GM21528 (cell line): ENCODE results near the gene CD1C.
"Not testable (repeated sequence)": the region's sequence is repeated elsewhere in the genome, so short reads cannot be mapped to it uniquely, and the experiment has no call there.

Source experiments
- ATAC-seq: cut with Tn5 transposase; IDR thresholded peaks from one replicate; pipeline ENCODE4 v1.9.1; 2021; ENCODE audit warnings: mild to moderate bottlenecking, moderate library complexity; ENCODE audit not compliant: unreplicated experiment, low FRiP score

Gene CD1C

DNA sequence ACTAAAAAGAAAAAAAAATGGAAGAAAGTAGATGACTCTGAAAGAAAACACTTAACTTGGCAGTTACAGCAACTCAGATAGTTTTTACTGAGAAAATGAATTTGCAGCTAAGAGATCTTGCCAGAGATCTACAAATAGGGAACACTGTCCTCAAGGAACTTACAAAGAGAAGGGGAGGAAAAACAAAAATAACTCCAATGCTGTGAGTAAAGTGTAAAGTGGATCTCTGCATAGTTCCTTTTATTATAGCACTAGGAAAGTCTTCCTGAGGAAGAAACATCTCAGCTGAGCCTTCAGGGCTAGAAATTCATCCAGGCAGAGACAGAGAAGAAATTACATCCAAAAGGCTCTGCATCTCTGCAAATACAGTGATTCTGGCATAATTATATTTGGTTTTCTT lies 37.8 kb downstream of the CD1C start:
- ATAC-seq = no peak

DNA sequence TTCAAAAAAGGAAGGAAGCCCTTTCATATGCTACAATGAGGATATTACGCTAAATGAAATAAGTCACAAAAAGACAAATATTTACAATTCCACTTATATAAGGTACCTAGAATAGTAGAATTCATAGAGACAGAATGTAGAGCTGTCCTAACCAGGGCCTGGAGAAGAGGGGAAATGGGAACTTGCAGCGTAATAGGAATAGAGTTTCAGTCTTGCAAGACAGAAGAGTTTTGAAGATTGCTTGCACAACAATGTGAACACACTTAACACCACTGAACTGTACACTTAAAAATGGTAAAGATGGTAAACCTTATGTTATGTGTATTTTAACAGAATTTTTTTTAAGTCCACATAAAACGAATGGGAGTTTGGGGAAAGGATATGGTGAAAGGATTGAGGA lies 38.7 kb downstream of the CD1C start:
- ATAC-seq = no peak

DNA sequence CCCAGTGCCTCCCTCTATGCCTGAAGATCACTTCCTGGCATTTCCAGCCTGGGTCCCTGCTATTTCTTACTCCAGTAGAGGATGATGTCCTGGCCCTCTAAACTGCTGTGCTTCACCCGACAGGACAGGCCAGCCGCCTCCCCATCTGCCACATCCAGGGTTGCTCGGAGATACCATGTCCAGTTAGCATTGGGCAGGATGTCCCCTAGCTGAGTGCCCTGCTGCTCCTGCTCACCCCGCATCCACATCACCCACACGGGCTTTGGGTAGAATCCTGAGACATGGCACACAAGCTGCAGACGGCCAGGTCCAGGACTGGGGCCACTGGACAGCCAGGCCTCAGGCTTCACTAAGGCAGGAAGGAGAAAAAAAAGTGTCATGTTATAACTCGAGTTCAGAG lies 39.6 kb downstream of the CD1C start:
- ATAC-seq = no peak

DNA sequence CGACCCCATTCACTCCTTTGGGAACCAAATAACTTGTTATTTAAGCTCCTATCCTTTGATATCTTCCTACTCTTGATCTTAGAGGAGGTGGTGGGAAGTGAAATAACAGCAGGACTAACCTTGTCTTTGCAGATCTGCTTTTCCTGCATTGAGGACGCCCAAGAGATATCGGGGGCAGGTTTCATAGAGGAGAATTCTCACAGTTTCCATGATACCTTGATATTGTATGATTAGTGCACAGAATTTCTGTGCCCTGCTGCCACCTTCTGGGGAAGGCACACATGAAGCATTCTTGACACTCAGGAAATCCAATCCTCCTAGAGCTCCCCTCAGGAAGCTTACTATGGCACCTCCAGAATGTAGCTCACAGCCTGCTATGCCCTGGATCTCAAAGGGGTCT lies 40.0 kb downstream of the CD1C start:
- ATAC-seq = no peak

DNA sequence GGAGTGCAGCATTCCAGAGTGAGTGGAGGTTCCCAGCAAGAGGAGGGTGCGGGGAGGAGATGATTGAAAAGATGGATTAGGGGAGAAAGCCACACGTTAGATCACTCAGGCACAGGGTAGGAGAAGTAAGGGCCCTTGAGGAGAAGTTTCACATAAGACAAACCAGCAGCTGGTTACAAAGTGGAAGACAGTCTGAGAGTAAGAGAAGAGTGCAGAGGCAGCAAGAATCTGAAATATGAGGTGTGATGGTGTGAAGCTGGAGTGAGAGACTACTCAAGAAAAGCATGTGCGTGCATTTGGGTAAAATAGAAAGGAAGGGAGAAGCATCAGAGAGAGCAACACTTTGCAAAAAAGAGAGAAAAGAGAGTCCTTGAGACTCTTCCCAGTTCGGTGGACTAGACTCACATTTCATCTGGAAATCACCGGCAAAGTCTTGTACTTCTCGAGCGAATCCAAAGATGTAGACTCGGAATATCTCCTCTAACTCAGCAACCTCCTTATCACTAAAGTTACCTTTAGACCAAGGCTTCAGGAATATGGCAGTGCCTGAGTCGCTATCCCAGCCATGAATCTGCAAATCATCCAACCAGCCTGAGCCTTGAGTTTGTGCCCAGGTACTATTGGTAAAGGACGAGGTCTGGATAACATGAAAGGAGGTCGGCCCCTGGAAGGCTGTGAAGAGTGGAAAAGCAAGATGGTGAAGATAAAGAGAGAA lies 40.8 kb downstream of the CD1C start:
- ATAC-seq = no peak

DNA sequence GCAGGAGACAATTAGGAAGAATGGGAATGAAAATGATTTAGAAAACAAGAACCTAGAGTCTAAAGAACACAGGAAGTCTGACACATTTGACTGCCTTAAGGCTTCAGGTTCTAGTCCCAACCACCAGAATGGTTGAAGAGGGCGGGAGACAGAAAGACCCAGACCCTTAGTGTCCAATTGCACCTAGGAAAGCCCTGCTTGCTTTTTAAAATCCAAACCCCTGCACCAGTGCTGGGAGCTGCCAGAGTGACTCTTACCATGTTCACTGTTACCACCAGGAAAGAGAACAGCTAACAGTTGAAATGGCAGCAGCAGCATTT lies 41.3 kb downstream of the CD1C start:
- ATAC-seq = no peak

DNA sequence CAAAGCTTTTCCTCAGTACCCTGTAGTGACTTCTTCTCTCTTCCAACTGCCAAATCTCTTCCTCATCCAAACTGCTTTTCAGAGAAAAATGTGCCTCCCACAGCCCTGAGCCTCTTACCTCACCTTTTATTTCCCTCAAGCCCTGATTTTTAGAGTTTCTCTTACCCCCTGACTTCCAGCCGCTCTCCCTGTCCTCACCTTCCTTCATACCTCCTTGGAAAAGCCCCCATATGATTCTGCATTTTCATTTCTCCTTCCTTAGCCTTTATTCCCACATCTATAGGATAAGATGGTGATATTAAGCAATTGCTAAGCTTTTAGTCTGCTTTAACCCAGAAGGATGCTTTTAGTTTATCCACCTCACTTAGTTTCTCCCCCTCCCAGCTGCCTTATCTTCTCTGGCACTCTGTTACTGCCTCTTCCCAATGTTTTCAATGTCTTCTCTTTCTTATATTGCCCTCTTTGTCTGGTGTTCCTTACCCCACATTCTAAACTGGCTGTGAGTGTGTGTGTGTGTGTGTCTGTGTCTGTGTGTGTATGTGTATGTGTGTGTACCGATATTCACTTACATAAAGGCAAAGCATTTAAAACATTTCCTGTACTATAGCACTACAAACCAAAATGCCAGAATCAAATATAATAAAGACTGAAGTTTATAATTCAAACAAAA lies 41.9 kb downstream of the CD1C start, which contains the start of gene CD1B:
TSS of gene CD1B (minus strand) at position 51 of the 670 bp plus-strand sequence. CDS start 108 bp downstream, outside the sequence.
- ATAC-seq = no peak

DNA sequence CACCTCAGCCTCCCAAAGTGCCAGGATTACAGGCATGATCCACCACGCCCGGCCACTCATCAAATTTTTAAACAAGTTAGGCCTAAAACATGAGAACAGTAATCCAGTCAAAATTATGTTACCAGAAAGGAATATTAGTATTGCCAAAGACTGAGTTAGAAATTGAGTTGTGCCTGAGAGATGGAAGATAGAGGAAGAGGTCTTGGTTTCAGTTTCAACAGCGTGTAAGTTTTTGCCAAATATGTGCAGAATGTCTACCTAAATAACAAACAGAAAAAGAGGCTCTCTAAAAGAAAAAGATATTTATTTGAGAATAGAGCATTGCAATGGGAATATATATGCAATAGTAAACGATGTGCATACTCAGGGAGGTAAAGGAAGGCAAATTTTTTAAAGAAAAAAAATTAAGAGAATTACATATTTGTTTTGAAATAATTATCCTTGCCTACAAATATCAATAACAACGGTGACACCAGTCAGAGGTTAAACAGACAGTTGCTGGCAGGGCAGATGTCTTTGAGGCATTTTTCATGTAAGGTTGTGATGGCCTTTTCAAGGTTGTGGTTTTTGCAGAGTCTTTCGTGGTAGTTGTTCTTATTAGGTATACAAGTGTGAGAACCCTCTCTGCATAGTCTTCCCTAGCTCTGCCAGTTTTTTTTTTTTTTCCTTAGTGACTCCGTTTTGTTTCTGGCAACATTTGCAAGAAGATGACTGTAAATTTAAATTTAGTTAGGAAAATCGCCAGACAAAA lies 43.9 kb downstream of the CD1C start:
- ATAC-seq = no peak

DNA sequence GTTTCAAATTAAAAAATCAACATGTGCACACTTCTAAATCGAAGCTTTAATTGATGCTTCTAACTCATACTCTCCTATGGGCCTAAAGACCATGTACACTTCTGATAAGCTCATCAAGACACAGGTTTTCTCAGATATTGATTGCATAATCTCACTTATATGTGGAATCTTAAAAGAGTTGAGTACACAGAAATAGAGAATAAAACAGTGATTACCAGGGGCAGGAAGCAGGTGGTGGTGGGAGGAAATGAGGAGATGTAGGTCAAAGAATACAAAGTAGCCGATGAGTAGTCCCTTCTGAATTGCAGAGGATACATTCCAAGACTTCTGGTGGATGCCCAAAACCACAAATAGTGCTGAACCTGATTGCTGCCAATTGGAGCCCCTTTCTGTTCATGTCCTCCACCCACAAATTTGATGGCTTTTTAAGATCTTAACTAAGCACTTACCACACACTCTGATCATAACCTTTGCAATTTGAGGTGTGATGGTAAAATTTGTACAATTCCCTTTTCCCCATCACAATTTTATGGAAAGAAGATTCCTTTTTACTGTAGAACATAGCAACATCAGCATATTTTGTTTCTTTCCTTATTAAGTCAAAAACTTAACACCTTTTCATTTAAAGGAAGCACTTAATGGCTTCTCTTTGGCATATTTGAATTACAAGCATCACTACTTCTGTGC lies 44.9 kb downstream of the CD1C start:
- ATAC-seq = no peak

DNA sequence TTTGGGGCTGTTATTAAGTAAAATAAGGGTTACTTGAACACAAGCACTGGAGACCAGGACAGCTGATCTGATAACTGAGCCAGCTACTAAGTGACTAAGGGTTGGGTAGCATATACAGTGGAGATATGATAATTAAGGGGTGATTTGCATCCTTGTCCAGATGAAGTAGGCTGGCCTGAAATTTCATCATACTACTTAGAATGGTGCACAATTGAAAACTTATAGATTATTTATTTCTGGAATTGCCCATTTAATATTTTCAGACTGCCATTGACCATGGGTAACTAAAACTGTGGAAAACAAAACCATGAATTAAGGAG lies 45.5 kb downstream of the CD1C start:
- ATAC-seq = no peak

DNA sequence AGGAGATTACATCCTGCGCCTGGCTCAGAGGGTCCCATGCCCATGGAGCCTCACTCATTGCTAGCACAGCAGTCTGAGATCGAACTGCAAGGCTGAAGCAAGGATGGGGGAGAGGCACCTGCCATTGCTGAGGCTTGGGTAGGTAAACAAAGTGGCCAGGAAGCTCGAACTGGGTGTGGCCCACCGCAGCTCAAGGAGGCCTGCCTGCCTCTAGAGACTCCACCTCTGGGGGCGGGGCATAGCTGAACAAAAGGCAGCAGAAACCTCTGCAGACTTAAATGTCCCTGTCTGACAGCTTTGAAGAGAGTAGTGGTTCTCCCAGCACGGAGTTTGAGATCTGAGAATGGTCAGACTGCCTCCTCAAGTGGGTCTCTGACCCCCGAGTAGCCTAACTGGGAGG lies 46.7 kb downstream of the CD1C start:
- not testable (repeated sequence) for ATAC-seq
